HepG2 (cell line): ENCODE results near the gene CPXM2. TPM values are rescaled to one million over a fixed set of nuclear protein-coding genes. Genes with fewer than 3 reads are reported as not detected.

ENCODE experiments used
- ATAC-seq: fragments of 200-7000 bp; cut with Tn5 transposase; 3 replicates; pipeline ENCODE4 v1.9.1; 2020; ENCODE audit warnings: mild to moderate bottlenecking, moderate library complexity
- BruUV-seq: library from RNA; stranded (reverse); fragments of 400-500 nt; replicated peaks from 2 replicates; lab custom pipeline; 2021; lab: Mats Ljungman, UMichigan
- CTCF ChIA-PET: fragments of 300-600 bp; formaldehyde crosslinking; extraction: SDS; loops from one replicate; lab custom pipeline; 2021; ENCODE audit warnings: low total read pairs, inconsistent platforms, low intra/inter-chr PET ratio; lab: Yijun Ruan, JAX
- POLR2A ChIA-PET: fragments of 350-600 bp; sonication (Branson Sonifier 250); formaldehyde crosslinking; loops from one replicate; lab custom pipeline; 2020; ENCODE audit warnings: antibody characterized with exemption, inconsistent platforms; lab: Yijun Ruan, JAX
- DNase-seq: peaks from one replicate; pipeline ENCODE4 v3.0.0-alpha.2; 2015; ENCODE audit warnings: low spot score
- FAIRE-seq: peaks from 3 replicates; lab custom pipeline; 2011; peaks lifted over from hg19 to GRCh38; lab: Jason Lieb, UNC
- H2AFZ ChIP-seq: one replicate; pipeline ENCODE4 v1.6.1; 2011; ENCODE audit warnings: low read length, inconsistent platforms
- H3K27ac ChIP-seq: fragments of 300-600 bp; 3 replicates; pipeline ENCODE4 v1.8.0; 2011; ENCODE audit warnings: mixed run types, mild to moderate bottlenecking, mixed read lengths, low read length, inconsistent platforms; ENCODE audit not compliant: insufficient read depth; ENCODE audit errors: extremely low read length
- H3K27me3 ChIP-seq, 2 experiments: fragments of 200-600 bp in 1 of 2; 2 replicates in 1 of 2; 3 replicates in 1 of 2; pipeline versions ENCODE4 v1.6.0 to v1.8.0; 2011; ENCODE audit warnings: low read length in 2 of 2, mild to moderate bottlenecking in 2 of 2, moderate library complexity in 2 of 2, inconsistent platforms in 1 of 2; ENCODE audit not compliant: insufficient read depth in 2 of 2, control insufficient read depth in 1 of 2
- H3K36me3 ChIP-seq, 2 experiments: fragments of 200-600 bp in 1 of 2; replicated peaks in 1 of 2; 2 replicates in 1 of 2; 3 replicates in 1 of 2; pipeline versions ENCODE4 v1.5.1 to v1.8.0; 2011; ENCODE audit warnings: low read length in 2 of 2, inconsistent platforms in 1 of 2; ENCODE audit not compliant: insufficient read depth in 2 of 2, control insufficient read depth in 1 of 2
- H3K4me1 ChIP-seq: 2 replicates; pipeline ENCODE4 v1.5.1; 2012; ENCODE audit warnings: low read length, inconsistent platforms; ENCODE audit not compliant: insufficient read depth
- H3K4me2 ChIP-seq: 2 replicates; pipeline ENCODE4 v1.6.0; 2011; ENCODE audit warnings: low read depth, low read length, inconsistent platforms
- H3K4me3 ChIP-seq, 3 experiments: fragments of 200-600 bp in 1 of 3; sonication (generic), shearing (Covaris generic) in 1 of 3; replicated peaks in 1 of 3; 2 replicates each; pipeline ENCODE4 v1.5.1; 2011 to 2016; ENCODE audit warnings: low read length in 3 of 3, inconsistent platforms in 2 of 3, low read depth in 2 of 3, mild to moderate bottlenecking in 2 of 3, control low read depth in 1 of 3, mixed read lengths in 1 of 3; ENCODE audit not compliant: insufficient read depth in 1 of 3
- H3K79me2 ChIP-seq: one replicate; pipeline ENCODE4 v1.6.1; 2011; ENCODE audit warnings: low read length, inconsistent platforms; ENCODE audit not compliant: insufficient read depth
- H3K9ac ChIP-seq: 2 replicates; pipeline ENCODE4 v1.6.0; 2011; ENCODE audit warnings: mild to moderate bottlenecking, low read depth, low read length, inconsistent platforms; ENCODE audit not compliant: insufficient read depth
- H3K9me3 ChIP-seq: 2 replicates; pipeline ENCODE4 v1.5.1; 2012; ENCODE audit warnings: mild to moderate bottlenecking, low read length
- H4K20me1 ChIP-seq: 2 replicates; pipeline ENCODE4 v1.6.0; 2011; ENCODE audit warnings: inconsistent platforms, mild to moderate bottlenecking, low read length, moderate library complexity; ENCODE audit not compliant: insufficient read depth
- CAMTA2 ChIP-seq: sonication (generic); formaldehyde crosslinking; IDR thresholded peaks from 2 replicates; pipeline ENCODE4 v1.4.0; 2020; ENCODE audit warnings: mild to moderate bottlenecking, missing genetic modification reagents, borderline replicate concordance
- CEBPB ChIP-seq: IDR thresholded peaks from 2 replicates; pipeline ENCODE4 v1.6.1; 2011; ENCODE audit warnings: low read depth, low read length, improper control_type of control experiment, borderline replicate concordance
- GATAD2A ChIP-seq: IDR thresholded peaks from 2 replicates; pipeline ENCODE4 v1.6.1; 2016
- GZF1 ChIP-seq: sonication (generic); formaldehyde crosslinking; IDR thresholded peaks from 2 replicates; pipeline ENCODE4 v1.5.1; 2020; ENCODE audit warnings: mild to moderate bottlenecking, missing genetic modification reagents
- HDAC6 ChIP-seq: fragments of 200-600 bp; sonication (generic); IDR thresholded peaks from 2 replicates; pipeline ENCODE4 v1.7.0; 2017; ENCODE audit warnings: mild to moderate bottlenecking, antibody characterized with exemption, low read length, low read depth
- JUN ChIP-seq: sonication (generic); formaldehyde crosslinking; IDR thresholded peaks from 2 replicates; pipeline ENCODE4 v1.4.0; 2020; ENCODE audit warnings: mild to moderate bottlenecking, missing genetic modification reagents
- LCORL ChIP-seq, 2 experiments: fragments of 450-650 bp in 1 of 2; sonication (generic) in 1 of 2; formaldehyde crosslinking in 1 of 2; IDR thresholded peaks; 2 replicates each; pipeline versions ENCODE4 v1.5.0 to v1.6.1; 2017 to 2020; ENCODE audit warnings: antibody characterized with exemption in 1 of 2, missing genetic modification reagents in 1 of 2
- SRSF4 ChIP-seq: fragments of 200-400 bp; formaldehyde crosslinking; IDR thresholded peaks from one replicate; pipeline ENCODE4 v1.6.1; 2018; ENCODE audit warnings: mild to moderate bottlenecking, low read depth, low read length, moderate library complexity; ENCODE audit not compliant: poor library complexity, severe bottlenecking
- ZFP82 ChIP-seq: sonication (generic); formaldehyde crosslinking; IDR thresholded peaks from 2 replicates; pipeline ENCODE4 v1.5.1; 2020; ENCODE audit warnings: mild to moderate bottlenecking, missing genetic modification reagents, borderline replicate concordance
- ZNF777 ChIP-seq: sonication (generic); formaldehyde crosslinking; IDR thresholded peaks from 2 replicates; pipeline ENCODE4 v1.4.0; 2020; ENCODE audit warnings: missing genetic modification reagents
- WGBS: methylation state at CpG from one replicate; pipeline ENCODE4 v1.1.6; 2017; ENCODE audit warnings: low lambda C conversion rate; 5-methylcytosine and 5-hydroxymethylcytosine counted together
- in situ Hi-C: cut with HindIII; loops from 2 replicates; pipeline ENCODE4 v1.10.0; 2017; ENCODE audit warnings: low pct_unique_long_range_greater_than_20kb; ENCODE audit not compliant: extremely low pct_ligation_motif_present
- intact Hi-C: fragments of 100-400 bp; cut with micrococcal nuclease; formaldehyde crosslinking; loops from one replicate; pipeline ENCODE4 v1.10.0; 2022; ENCODE audit not compliant: unreplicated experiment
- polyA plus RNA-seq, 8 experiments: library from polyadenylated mRNA; depleted of rRNA in 3 of 8; stranded (reverse) in 7 of 8; unstranded in 1 of 8; fragments of >200 nt; fragmentation: Illumina TruSeq in 4 of 8; extraction: Trizol in 4 of 8; gene quantifications; 2 replicates each; pipeline versions ENCODE4 v1.2.1 to v1.2.3, GENCODE V29; 2011 to 2016; ENCODE audit warnings: low read depth in 4 of 8, missing spikeins in 1 of 8, mixed read lengths in 1 of 8; ENCODE audit not compliant: insufficient read depth in 1 of 8
- total RNA-seq, 5 experiments: library from RNA; depleted of rRNA; stranded (reverse); fragments of >200 nt; fragmentation: Illumina TruSeq; extraction: Trizol; gene quantifications; 2 replicates each; pipeline ENCODE4 v1.2.3, GENCODE V29; 2016; ENCODE audit warnings: low read depth in 1 of 5
- TF ChIP-seq, protein P1 (sequence below): sonication (generic); formaldehyde crosslinking; IDR thresholded peaks from 2 replicates; pipeline ENCODE4 v1.8.1; 2023; ENCODE audit warnings: missing genetic modification reagents, inconsistent platforms, borderline replicate concordance
- TF ChIP-seq, protein P2 (sequence below): sonication (generic); formaldehyde crosslinking; IDR thresholded peaks from 2 replicates; pipeline ENCODE4 v1.5.1; 2020; ENCODE audit warnings: missing genetic modification reagents, mild to moderate bottlenecking, borderline replicate concordance

The CPXM2 gene
- total and polyA plus RNA-seq, 2 of the 13 experiments (the other 11 are each of a cell fraction or from before 2014, with no cell fraction given) = 0.03 TPM; not detected in 1

DNA sequence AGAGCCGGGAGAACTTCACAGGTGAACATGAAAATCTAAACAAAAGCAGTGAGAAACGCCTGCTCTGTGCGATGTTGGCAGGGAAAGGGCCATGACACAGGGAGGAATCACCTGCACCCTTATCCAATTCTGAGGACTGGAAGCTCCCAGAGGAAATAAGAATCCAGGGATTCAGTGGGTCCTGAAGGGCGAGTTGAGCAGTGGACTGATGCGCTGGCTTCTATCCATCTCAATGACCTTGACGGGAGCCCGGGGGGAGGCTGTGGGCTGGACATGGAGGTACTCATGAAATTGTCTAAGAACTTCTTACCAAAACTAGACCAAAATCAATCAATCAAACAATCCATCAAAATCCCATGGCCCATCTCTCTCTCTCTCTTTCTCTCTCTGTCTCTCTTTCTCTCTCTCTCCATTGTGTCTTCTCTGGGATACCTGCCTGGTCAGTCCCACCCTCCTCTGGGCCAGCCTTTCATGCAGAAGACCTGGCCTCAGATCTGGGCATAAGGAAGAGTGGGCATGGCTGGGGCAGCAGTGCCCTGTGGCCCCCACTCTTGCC lies 7.2 kb downstream of the CPXM2 start:
- Histone ChIP-seq H3K9me3 (no peaks in the 10 kb centered on the region), H3K27me3 (no peaks in the 10 kb centered on the region; a peak in 1 of 5 replicates), H3K4me3 (no peak overlapping the region), H2AFZ (no peak overlapping the region), H4K20me1 (no peaks in the 10 kb centered on the region), H3K27ac (no peak overlapping the region), H3K79me2 (no peaks in the 10 kb centered on the region), H3K9ac (no peak overlapping the region), H3K36me3 (no peaks in the 10 kb centered on the region), H3K4me2 (no peak overlapping the region), H3K4me1 (no peaks in the 10 kb centered on the region)
- in situ Hi-C loops (no loop called here), intact Hi-C loops (no loop called here)
- FAIRE-seq = no peak
- 24% methylated on average over 4 of the region's 7 CpGs for WGBS
- POLR2A ChIA-PET = no interaction called here
- CTCF ChIA-PET = no interaction called here
- DNase-seq = no peak
- TF ChIP-seq, protein P1, sequence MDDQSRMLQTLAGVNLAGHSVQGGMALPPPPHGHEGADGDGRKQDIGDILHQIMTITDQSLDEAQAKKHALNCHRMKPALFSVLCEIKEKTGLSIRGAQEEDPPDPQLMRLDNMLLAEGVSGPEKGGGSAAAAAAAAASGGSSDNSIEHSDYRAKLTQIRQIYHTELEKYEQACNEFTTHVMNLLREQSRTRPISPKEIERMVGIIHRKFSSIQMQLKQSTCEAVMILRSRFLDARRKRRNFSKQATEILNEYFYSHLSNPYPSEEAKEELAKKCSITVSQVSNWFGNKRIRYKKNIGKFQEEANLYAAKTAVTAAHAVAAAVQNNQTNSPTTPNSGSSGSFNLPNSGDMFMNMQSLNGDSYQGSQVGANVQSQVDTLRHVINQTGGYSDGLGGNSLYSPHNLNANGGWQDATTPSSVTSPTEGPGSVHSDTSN (CRISPR knock-in tag) = no peak
- TF ChIP-seq CEBPB (no peak), CAMTA2 (CRISPR knock-in tag) (no peak), JUN (CRISPR knock-in tag) (no peak), SRSF4 (no peak), HDAC6 (no peak), GZF1 (CRISPR knock-in tag) (no peak), ZFP82 (CRISPR knock-in tag) (no peak), LCORL (IDR thresholded peaks at IDR 0.05) (no peak), LCORL (CRISPR knock-in tag; IDR thresholded peaks at IDR 0.05) (no peak), GATAD2A (CRISPR knock-in tag) (no peak), ZNF777 (CRISPR knock-in tag) (no peak)
- TF ChIP-seq, protein P2, sequence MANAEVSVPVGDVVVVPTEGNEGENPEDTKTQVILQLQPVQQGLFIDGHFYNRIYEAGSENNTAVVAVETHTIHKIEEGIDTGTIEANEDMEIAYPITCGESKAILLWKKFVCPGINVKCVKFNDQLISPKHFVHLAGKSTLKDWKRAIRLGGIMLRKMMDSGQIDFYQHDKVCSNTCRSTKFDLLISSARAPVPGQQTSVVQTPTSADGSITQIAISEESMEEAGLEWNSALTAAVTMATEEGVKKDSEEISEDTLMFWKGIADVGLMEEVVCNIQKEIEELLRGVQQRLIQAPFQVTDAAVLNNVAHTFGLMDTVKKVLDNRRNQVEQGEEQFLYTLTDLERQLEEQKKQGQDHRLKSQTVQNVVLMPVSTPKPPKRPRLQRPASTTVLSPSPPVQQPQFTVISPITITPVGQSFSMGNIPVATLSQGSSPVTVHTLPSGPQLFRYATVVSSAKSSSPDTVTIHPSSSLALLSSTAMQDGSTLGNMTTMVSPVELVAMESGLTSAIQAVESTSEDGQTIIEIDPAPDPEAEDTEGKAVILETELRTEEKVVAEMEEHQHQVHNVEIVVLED (CRISPR knock-in tag) = no peak
- no TSS peak for BruUV-seq
- ATAC-seq = no peak
